Endothelial cell of umbilical vein (primary cell): ENCODE results near the gene PRKAR1B. TPM values are rescaled to one million over a fixed set of nuclear protein-coding genes. Genes with fewer than 3 reads are reported as not detected.

Experiments used
- BruUV-seq: library from RNA; stranded (reverse); fragments of 400-500 nt; replicated peaks from 2 replicates; lab custom pipeline; 2021; lab: Mats Ljungman, UMichigan
- CTCF ChIA-PET: fragments of 300-600, 350-600 bp; sonication (Branson Sonifier 250); formaldehyde crosslinking; loops from one replicate; lab custom pipeline; 2021; ENCODE audit warnings: antibody characterized with exemption, inconsistent platforms; lab: Charles Lee
- POLR2A ChIA-PET: fragments of 300-600, 350-600 bp; sonication (Branson Sonifier 250); formaldehyde crosslinking; loops from one replicate; lab custom pipeline; 2021; ENCODE audit warnings: antibody characterized with exemption, inconsistent platforms; lab: Charles Lee
- DNase-seq: peaks from one replicate; pipeline ENCODE4 v3.0.0-alpha.2; 2011; ENCODE audit warnings: low read depth, low spot score
- FAIRE-seq: peaks from 2 replicates; lab custom pipeline; 2011; peaks lifted over from hg19 to GRCh38; lab: Jason Lieb, UNC
- H2AFZ ChIP-seq: 2 replicates; pipeline ENCODE4 v1.6.0; 2012; ENCODE audit warnings: low read depth, low read length, control low read depth, inconsistent platforms
- H3K27ac ChIP-seq: 2 replicates; pipeline ENCODE4 v1.5.1; 2011; ENCODE audit warnings: low read depth, mild to moderate bottlenecking, control low read depth, low read length, moderate library complexity; ENCODE audit not compliant: insufficient read depth
- H3K27me3 ChIP-seq, 2 experiments: 2 replicates each; pipeline versions ENCODE4 v1.6.0 to v1.6.1; 2011; ENCODE audit warnings: low read length in 2 of 2, mixed read lengths in 1 of 2; ENCODE audit not compliant: control insufficient read depth in 2 of 2, insufficient read depth in 2 of 2
- H3K36me3 ChIP-seq, 2 experiments: 2 replicates in 1 of 2; 3 replicates in 1 of 2; pipeline ENCODE4 v1.5.1; 2011; ENCODE audit warnings: low read length in 2 of 2, mild to moderate bottlenecking in 1 of 2, moderate library complexity in 1 of 2; ENCODE audit not compliant: control insufficient read depth in 2 of 2, insufficient read depth in 2 of 2; ENCODE audit errors: extremely low read depth in 1 of 2
- H3K4me1 ChIP-seq: 3 replicates; pipeline ENCODE4 v1.5.1; 2011; ENCODE audit warnings: mild to moderate bottlenecking, low read length; ENCODE audit not compliant: control insufficient read depth, insufficient read depth; ENCODE audit errors: extremely low read depth
- H3K4me2 ChIP-seq: 2 replicates; pipeline ENCODE4 v1.6.1; 2011; ENCODE audit warnings: low read length, control low read depth, mixed read lengths; ENCODE audit not compliant: insufficient read depth
- H3K4me3 ChIP-seq, 3 experiments: fragments of 200-600 bp in 1 of 3; sonication (generic), shearing (Covaris generic) in 1 of 3; replicated peaks in 1 of 3; 2 replicates each; pipeline ENCODE4 v1.5.1; 2011 to 2016; ENCODE audit warnings: control low read depth in 3 of 3, low read length in 3 of 3, mild to moderate bottlenecking in 2 of 3, inconsistent platforms in 1 of 3, low read depth in 1 of 3, moderate library complexity in 1 of 3; ENCODE audit not compliant: insufficient read depth in 1 of 3
- H3K79me2 ChIP-seq: 2 replicates; pipeline ENCODE4 v1.6.0; 2012; ENCODE audit warnings: low read length, inconsistent platforms; ENCODE audit not compliant: control insufficient read depth, insufficient read depth
- H3K9ac ChIP-seq: replicated peaks from 2 replicates; pipeline ENCODE3; 2011; ENCODE audit warnings: low read length, control low read depth; ENCODE audit not compliant: insufficient read depth; ENCODE audit errors: extremely low read depth
- H3K9me1 ChIP-seq: replicated peaks from 3 replicates; pipeline ENCODE4 v1.6.0; 2011; ENCODE audit warnings: mild to moderate bottlenecking, low read length; ENCODE audit not compliant: control insufficient read depth, insufficient read depth; ENCODE audit errors: extremely low read depth
- H3K9me3 ChIP-seq: replicated peaks from 2 replicates; pipeline ENCODE4 v1.5.1; 2012; ENCODE audit warnings: low read length, inconsistent platforms; ENCODE audit not compliant: control insufficient read depth, insufficient read depth
- H4K20me1 ChIP-seq: replicated peaks from 2 replicates; pipeline ENCODE3; 2011; ENCODE audit warnings: mild to moderate bottlenecking, low read length; ENCODE audit not compliant: control insufficient read depth, insufficient read depth; ENCODE audit errors: extremely low read depth
- CTCF ChIP-seq, 2 donors: IDR thresholded peaks; 1 replicate in 1 of 2; 2 replicates in 1 of 2; pipeline ENCODE4 v1.5.1; 2011; ENCODE audit warnings: low read length in 2 of 2, mild to moderate bottlenecking in 2 of 2, moderate library complexity in 2 of 2, control low read depth in 1 of 2, inconsistent platforms in 1 of 2, low read depth in 1 of 2; ENCODE audit not compliant: insufficient read depth in 1 of 2; ENCODE audit errors: extremely low read depth in 1 of 2
- EZH2 ChIP-seq: IDR thresholded peaks from 2 replicates; pipeline ENCODE4 v1.6.1; 2012; ENCODE audit warnings: borderline replicate concordance, low read depth, mild to moderate bottlenecking, moderate library complexity, low read length, inconsistent platforms; ENCODE audit not compliant: severe bottlenecking
- FOS ChIP-seq: IDR thresholded peaks from 2 replicates; pipeline ENCODE4 v1.6.1; 2011; ENCODE audit warnings: mild to moderate bottlenecking, low read length, moderate library complexity, borderline replicate concordance; ENCODE audit not compliant: insufficient read depth
- GATA2 ChIP-seq: IDR thresholded peaks from 2 replicates; pipeline ENCODE4 v1.7.0; 2011; ENCODE audit warnings: low read depth, mild to moderate bottlenecking, moderate library complexity, mixed read lengths, low read length; ENCODE audit not compliant: insufficient read length, insufficient read depth
- JUN ChIP-seq: IDR thresholded peaks from 2 replicates; pipeline ENCODE4 v1.6.1; 2011; ENCODE audit warnings: borderline replicate concordance, low read depth; ENCODE audit not compliant: insufficient read length, insufficient read depth
- MYC ChIP-seq: IDR thresholded peaks from one replicate; pipeline ENCODE4 v1.6.1; 2011; ENCODE audit warnings: mild to moderate bottlenecking, low read depth, low read length
- POLR2A ChIP-seq: IDR thresholded peaks from 2 replicates; pipeline ENCODE4 v1.6.1; 2012; ENCODE audit warnings: low read depth, mild to moderate bottlenecking, control low read depth, low read length
- POLR2AphosphoS5 ChIP-seq: IDR thresholded peaks from 2 replicates; pipeline ENCODE4 v1.6.1; 2012; ENCODE audit warnings: low read depth, mild to moderate bottlenecking, control low read depth, low read length, moderate library complexity; ENCODE audit not compliant: insufficient read depth
- dilution Hi-C: fragments of 300-500 bp; cut with MboI; formaldehyde crosslinking; loops from one replicate; pipeline ENCODE4 v1.15.0; 2019; ENCODE audit warnings: low sequenced_read_pairs; ENCODE audit not compliant: extremely low pct_ligation_motif_present
- intact Hi-C: fragments of 100-400 bp; cut with micrococcal nuclease; formaldehyde crosslinking; loops from one replicate; pipeline ENCODE4 v1.10.0; 2022
- polyA plus RNA-seq, 4 experiments: library from polyadenylated mRNA; depleted of rRNA in 3 of 4; stranded (reverse) in 3 of 4; unstranded in 1 of 4; fragments of >200 nt; gene quantifications; 2 replicates each; pipeline versions ENCODE4 v1.2.1 to v1.2.3, GENCODE V29; 2011 to 2012; ENCODE audit warnings: missing spikeins in 1 of 4
- total RNA-seq: library from RNA; stranded (reverse); gene quantifications from 2 replicates; pipeline ENCODE4 v1.2.3, GENCODE V29; 2021
- TF ChIP-seq, protein P1 (sequence below): IDR thresholded peaks from 2 replicates; pipeline ENCODE4 v1.6.1; 2011; ENCODE audit not compliant: insufficient read depth, insufficient read length

The PRKAR1B gene
- total and polyA plus RNA-seq, 2 donors (not counting 3 experiments of a cell fraction or from before 2014, with no cell fraction given): 15.4 to 29.2 TPM

DNA sequence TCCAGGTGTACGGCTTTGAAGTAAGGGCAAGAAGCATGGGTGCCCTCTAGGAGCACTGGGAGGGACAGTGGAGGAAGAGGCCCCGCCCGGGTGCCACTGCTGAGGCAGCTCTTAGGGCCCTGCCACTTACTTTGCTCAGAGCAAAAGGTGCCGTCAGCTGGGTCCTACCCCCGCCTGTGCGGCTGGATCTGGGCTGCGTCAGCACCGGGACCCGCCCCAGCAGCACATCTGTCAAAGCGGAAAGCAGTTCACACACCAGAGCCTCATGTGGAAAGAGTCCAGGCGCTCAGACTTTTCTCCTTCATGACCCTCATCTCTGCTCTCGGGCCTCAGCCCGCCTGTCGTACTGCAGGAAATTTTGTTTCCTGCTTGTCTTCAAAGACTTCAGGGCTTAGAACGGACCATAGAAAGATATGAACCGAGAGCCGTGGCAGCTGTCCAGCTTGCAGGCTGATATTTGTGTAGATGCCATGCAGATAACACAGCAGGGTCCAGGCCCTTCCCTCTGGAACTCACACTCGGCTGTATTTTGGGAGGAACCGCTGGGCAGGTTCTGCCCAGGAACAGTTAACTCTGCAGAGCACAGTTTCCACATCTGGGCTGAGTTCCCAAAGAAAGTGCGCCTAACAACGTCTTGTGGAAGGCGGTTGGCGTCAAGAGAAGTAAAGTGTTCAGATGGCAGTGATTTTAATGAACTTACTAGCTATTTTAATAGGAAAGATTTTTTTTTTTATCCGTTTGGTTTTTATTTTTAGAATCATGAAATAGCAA lies 44.3 kb upstream of the PRKAR1B start:
- TF ChIP-seq CTCF (IDR thresholded peaks at IDR 0.05; ENCODE audit: extremely low read depth in 1 of 2, insufficient read depth in 1 of 2, low read depth in 1 of 2, low read length in 2 of 2): no peak
- TF ChIP-seq FOS: no peak
- TF ChIP-seq POLR2AphosphoS5: no peak
- no peak for TF ChIP-seq GATA2
- TF ChIP-seq POLR2A: no peak
- TF ChIP-seq MYC: no peak
- TF ChIP-seq, protein P1, sequence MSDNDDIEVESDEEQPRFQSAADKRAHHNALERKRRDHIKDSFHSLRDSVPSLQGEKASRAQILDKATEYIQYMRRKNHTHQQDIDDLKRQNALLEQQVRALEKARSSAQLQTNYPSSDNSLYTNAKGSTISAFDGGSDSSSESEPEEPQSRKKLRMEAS: no peak
- no peak for TF ChIP-seq EZH2
- no peak for TF ChIP-seq JUN
- Histone ChIP-seq H3K9me1 (no peaks in the 10 kb centered on the region), H3K27ac (peak overlapping the region; percentile 35), H3K27me3 (no peaks in the 10 kb centered on the region), H3K4me2 (peak overlapping the region; percentile 6), H3K9ac (no peak overlapping the region), H3K79me2 (no peaks in the 10 kb centered on the region), H2AFZ (no peak overlapping the region), H4K20me1 (no peaks in the 10 kb centered on the region), H3K4me1 (peaks cover 10% of the 10 kb centered on the region), H3K9me3 (no peaks in the 10 kb centered on the region), H3K4me3 (no peak overlapping the region), H3K36me3 (peaks cover 0 to 3% of the 10 kb centered on the region in 2 experiments)
- FAIRE-seq: peak; percentile 80
- BruUV-seq: no TSS peak
- intact Hi-C loops: loop anchor here (5.0 to 10.0 kb wide), 2 partner anchors 137 to 254 kb away; partner anchors contain the start of gene PDGFA
- dilution Hi-C loops: no loop called here
- ChIA-PET POLR2A (no interaction called here), CTCF (interaction anchor here (1.3 kb wide), 1 partner anchor 439 kb away, joined by 7 read pairs; no protein-coding TSS in a partner anchor)
- peak; percentile 72 for DNase-seq
